A673 (cell line): ENCODE data around the gene MAML3.

ENCODE experiments used
- EZH2 ChIP-seq: fragments of 200-600 bp; sonication (generic); IDR thresholded peaks from 2 replicates; pipeline ENCODE4 v1.6.1; 2017; ENCODE audit warnings: borderline replicate concordance, low read depth, mild to moderate bottlenecking, mixed read lengths, antibody characterized with exemption, low read length; ENCODE audit not compliant: poor library complexity, severe bottlenecking
- TF ChIP-seq, protein P1 (sequence below): fragments of 300-800, 200-600 bp; sonication (generic); conservative IDR thresholded peaks from 2 replicates; pipeline ENCODE4 v1.5.1; 2017; ENCODE audit warnings: low read depth, mild to moderate bottlenecking, antibody characterized with exemption, low read length, moderate library complexity, mixed read lengths

DNA sequence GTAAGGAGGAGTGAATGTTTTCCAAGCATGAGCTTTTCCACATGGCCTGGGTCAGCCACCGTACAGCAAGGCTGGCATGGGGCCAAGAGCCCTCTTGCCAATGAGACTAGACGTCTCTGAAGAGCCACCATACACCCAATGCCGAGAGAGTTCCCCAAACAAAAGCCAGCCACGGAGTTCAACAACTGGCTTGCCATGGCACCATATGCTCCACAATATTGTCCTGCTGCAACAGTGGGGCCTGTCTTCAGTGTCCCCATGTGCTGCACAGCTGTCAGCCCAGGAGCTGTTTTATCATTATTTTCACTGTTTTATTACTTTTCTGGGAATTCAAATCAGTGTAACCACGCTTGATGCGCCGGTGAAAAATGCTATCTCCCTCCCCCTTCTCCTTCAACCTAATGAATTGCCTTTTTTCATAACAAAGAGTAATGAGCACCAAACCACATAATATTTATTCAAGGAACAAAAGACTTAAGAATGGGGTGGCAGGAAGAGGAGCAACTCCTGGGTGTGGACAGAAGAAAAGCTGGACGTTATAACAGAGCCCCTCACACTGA is 18.4 kb downstream of the MAML3 start:
- TF ChIP-seq, protein P1, sequence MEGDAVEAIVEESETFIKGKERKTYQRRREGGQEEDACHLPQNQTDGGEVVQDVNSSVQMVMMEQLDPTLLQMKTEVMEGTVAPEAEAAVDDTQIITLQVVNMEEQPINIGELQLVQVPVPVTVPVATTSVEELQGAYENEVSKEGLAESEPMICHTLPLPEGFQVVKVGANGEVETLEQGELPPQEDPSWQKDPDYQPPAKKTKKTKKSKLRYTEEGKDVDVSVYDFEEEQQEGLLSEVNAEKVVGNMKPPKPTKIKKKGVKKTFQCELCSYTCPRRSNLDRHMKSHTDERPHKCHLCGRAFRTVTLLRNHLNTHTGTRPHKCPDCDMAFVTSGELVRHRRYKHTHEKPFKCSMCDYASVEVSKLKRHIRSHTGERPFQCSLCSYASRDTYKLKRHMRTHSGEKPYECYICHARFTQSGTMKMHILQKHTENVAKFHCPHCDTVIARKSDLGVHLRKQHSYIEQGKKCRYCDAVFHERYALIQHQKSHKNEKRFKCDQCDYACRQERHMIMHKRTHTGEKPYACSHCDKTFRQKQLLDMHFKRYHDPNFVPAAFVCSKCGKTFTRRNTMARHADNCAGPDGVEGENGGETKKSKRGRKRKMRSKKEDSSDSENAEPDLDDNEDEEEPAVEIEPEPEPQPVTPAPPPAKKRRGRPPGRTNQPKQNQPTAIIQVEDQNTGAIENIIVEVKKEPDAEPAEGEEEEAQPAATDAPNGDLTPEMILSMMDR: no peak
- TF ChIP-seq EZH2: no peak
